Measurements from ENCODE around the gene DKC1. TPM values are rescaled to one million over a fixed set of nuclear protein-coding genes. Genes with fewer than 3 reads are reported as not detected.
"Not testable (repeated sequence)": the region's sequence is repeated elsewhere in the genome, so short reads cannot be mapped to it uniquely, and the experiment has no call there.

Gene DKC1
- total RNA-seq, 3 donors from 2014 or later: 269 to 289 (median 286) TPM

GRCh38 chrX:154813801-154814200 lies 51.1 kb downstream of the DKC1 start:
- Mint-ChIP-seq H3K4me1 (ENCODE audit: low read depth) (peaks cover 3% of the 10 kb centered on the region), H3K27me3 (ENCODE audit: low read depth) (no peaks in the 10 kb centered on the region), H3K9me3 (no peaks in the 10 kb centered on the region), H3K4me3 (no peak overlapping the region), H3K36me3 (ENCODE audit: insufficient read depth) (no peaks in the 10 kb centered on the region)
- DNase-seq (no peak), ATAC-seq (no peak)

- Mint-ChIP-seq H3K4me1 (ENCODE audit: low read depth) (no peaks in the 10 kb centered on the region), H3K27me3 (ENCODE audit: low read depth) (no peaks in the 10 kb centered on the region), H3K4me3 (no peak overlapping the region), H3K36me3 (ENCODE audit: insufficient read depth) (no peaks in the 10 kb centered on the region), H3K9me3 (no peaks in the 10 kb centered on the region)
- DNase-seq: no peak
- ATAC-seq: no peak
Measured at GRCh38 chrX:154815274-154815818, 52.7 kb downstream of the DKC1 start.

- H3K36me3 Mint-ChIP-seq (ENCODE audit: insufficient read depth); ATAC-seq; H3K9me3 Mint-ChIP-seq; H3K4me1 Mint-ChIP-seq (ENCODE audit: low read depth); DNase-seq; H3K27me3 Mint-ChIP-seq (ENCODE audit: low read depth); H3K4me3 Mint-ChIP-seq: not testable (repeated sequence)
Measured at GRCh38 chrX:154816326-154816898, 53.7 kb downstream of the DKC1 start.

- not testable (repeated sequence) for H3K4me1 Mint-ChIP-seq (ENCODE audit: low read depth); H3K36me3 Mint-ChIP-seq (ENCODE audit: insufficient read depth); H3K27me3 Mint-ChIP-seq (ENCODE audit: low read depth); DNase-seq; H3K4me3 Mint-ChIP-seq; ATAC-seq; H3K9me3 Mint-ChIP-seq
Measured at GRCh38 chrX:154817048-154817618, 54.5 kb downstream of the DKC1 start.

GRCh38 chrX:154818916-154819770 lies 56.5 kb downstream of the DKC1 start:
- Mint-ChIP-seq H3K4me1 (ENCODE audit: low read depth) (no peaks in the 10 kb centered on the region), H3K27me3 (ENCODE audit: low read depth) (no peaks in the 10 kb centered on the region), H3K4me3 (no peak overlapping the region), H3K36me3 (ENCODE audit: insufficient read depth) (no peaks in the 10 kb centered on the region), H3K9me3 (no peaks in the 10 kb centered on the region)
- ATAC-seq (no peak), DNase-seq (no peak)

DNA sequence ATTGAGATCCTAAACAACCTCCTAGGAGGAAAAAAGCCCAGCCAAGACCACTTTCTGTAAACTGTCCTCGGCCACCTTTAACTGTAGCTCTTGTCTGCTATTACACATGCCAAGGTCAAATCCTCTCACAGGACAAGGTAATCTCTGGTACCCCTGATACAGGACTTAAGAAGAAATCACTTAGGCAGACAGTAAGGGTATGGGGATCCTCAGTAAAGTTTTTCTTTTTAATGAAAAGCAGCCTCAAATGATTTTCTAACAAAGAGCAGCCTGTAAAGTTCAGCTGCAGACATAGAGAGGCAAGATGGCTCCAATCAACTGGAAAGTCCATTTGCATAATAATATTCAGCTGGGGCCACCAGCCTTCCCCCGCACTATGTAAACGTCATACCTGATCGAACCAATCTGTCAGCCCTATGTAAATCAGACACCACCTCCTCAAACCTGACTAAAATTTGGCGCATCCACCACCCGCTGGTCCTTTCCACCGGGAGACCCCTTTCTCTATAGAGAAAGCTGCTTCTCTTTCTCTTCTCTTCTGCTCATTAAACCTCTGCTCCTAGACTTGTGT lies 57.2 kb downstream of the DKC1 start:
- Mint-ChIP-seq H3K4me1 (ENCODE audit: low read depth) (no peaks in the 10 kb centered on the region), H3K27me3 (ENCODE audit: low read depth) (no peaks in the 10 kb centered on the region), H3K9me3 (no peaks in the 10 kb centered on the region), H3K4me3 (no peak overlapping the region), H3K36me3 (ENCODE audit: insufficient read depth) (no peaks in the 10 kb centered on the region)
- ATAC-seq (no peak), DNase-seq (no peak)

DNA sequence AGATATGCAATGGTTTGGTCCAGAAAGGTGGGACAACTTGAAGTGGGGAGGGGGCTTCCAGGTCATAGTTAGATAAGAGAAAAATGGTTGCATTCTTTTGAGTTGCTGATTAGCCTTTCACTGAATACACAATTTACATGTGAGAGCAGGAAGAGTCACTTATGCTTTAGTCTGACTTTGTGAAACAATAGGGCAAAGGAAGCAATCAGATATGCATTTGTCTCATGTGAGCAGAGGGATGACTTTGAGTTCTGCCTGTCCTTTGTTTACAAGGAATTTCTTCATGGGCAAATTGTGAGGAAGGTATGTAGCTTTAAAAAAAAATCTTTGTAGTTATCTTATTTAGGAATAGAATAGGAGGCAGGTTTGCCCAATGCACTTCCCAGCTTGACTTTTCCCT lies 58.9 kb downstream of the DKC1 start:
- Mint-ChIP-seq H3K4me1 (ENCODE audit: low read depth) (no peaks in the 10 kb centered on the region), H3K4me3 (no peak overlapping the region), H3K9me3 (no peaks in the 10 kb centered on the region), H3K36me3 (ENCODE audit: insufficient read depth) (no peaks in the 10 kb centered on the region), H3K27me3 (ENCODE audit: low read depth) (no peaks in the 10 kb centered on the region)
- DNase-seq: no peak
- ATAC-seq: no peak

- no peak overlapping the region for H3K4me3 Mint-ChIP-seq
- ATAC-seq: no peak
- no peaks in the 10 kb centered on the region for H3K9me3 Mint-ChIP-seq
- peaks cover under 1% of the 10 kb centered on the region for H3K4me1 Mint-ChIP-seq (ENCODE audit: low read depth)
- no peaks in the 10 kb centered on the region for H3K27me3 Mint-ChIP-seq (ENCODE audit: low read depth)
- no peaks in the 10 kb centered on the region for H3K36me3 Mint-ChIP-seq (ENCODE audit: insufficient read depth)
- DNase-seq: no peak
Measured at GRCh38 chrX:154822029-154822428, 59.4 kb downstream of the DKC1 start.

- Mint-ChIP-seq H3K4me3 (no peak overlapping the region), H3K4me1 (ENCODE audit: low read depth) (peaks cover 18% of the 10 kb centered on the region), H3K36me3 (ENCODE audit: insufficient read depth) (no peaks in the 10 kb centered on the region), H3K27me3 (ENCODE audit: low read depth) (no peaks in the 10 kb centered on the region), H3K9me3 (no peaks in the 10 kb centered on the region)
- no peak for DNase-seq
- no peak for ATAC-seq
Measured at GRCh38 chrX:154824638-154825037, 62.0 kb downstream of the DKC1 start.

- ATAC-seq; DNase-seq; H3K9me3 Mint-ChIP-seq; H3K36me3 Mint-ChIP-seq (ENCODE audit: insufficient read depth); H3K4me3 Mint-ChIP-seq; H3K27me3 Mint-ChIP-seq (ENCODE audit: low read depth): not testable (repeated sequence)
- peaks cover 22% of the 10 kb centered on the region for H3K4me1 Mint-ChIP-seq (ENCODE audit: low read depth)
Measured at GRCh38 chrX:154825586-154825985, 62.9 kb downstream of the DKC1 start.

Other genes starting within 250 kb of the DKC1 start
- gene FAM3A, start 246.6 kb upstream of the DKC1 start, total RNA-seq: 10 to 100 TPM; 30.4 to 40.7 (median 30.8) TPM
- gene G6PD, start 216.0 kb upstream of the DKC1 start, total RNA-seq: 100 to 1,000 TPM; 101 to 105 (median 102) TPM
- 10 to 100 TPM; 44.3 to 51.6 (median 45.3) TPM for gene IKBKG, start 215.2 kb upstream of the DKC1 start, total RNA-seq
- gene CTAG1A, start 177.7 kb upstream of the DKC1 start, total RNA-seq: not detected
- gene CTAG1B, start 143.6 kb upstream of the DKC1 start, total RNA-seq: not detected
- 1 to 10 TPM in 1 of 3 donors, not detected in 2; 6.1 TPM for gene CTAG2, start 109.3 kb upstream of the DKC1 start, total RNA-seq
- gene GAB3, start 11.8 kb upstream of the DKC1 start, total RNA-seq: 1 to 10 TPM; 1.5 to 2.5 (median 2.0) TPM
- gene MPP1, start 42.6 kb downstream of the DKC1 start, total RNA-seq: 1 to 10 TPM; 8.0 to 8.8 (median 8.0) TPM
- not detected for gene SMIM9, start 71.8 kb downstream of the DKC1 start, total RNA-seq
- 10 to 100 TPM; 44.3 to 64.1 (median 54.8) TPM for gene F8A1, start 123.5 kb downstream of the DKC1 start, total RNA-seq

All from activated T-cell treated with anti-CD3 and anti-CD28 coated beads, Interleukin-2, amount 50 U/mL, for 4 hours (primary cell).